HL-60/S4 treated with retinoic acid at 250 ng/mL for 4 days and 3 days (cell line): ENCODE measurements around the gene ARHGAP22.

Source experiments
- in situ Hi-C: fragments of 300-500 bp; cut with MboI; formaldehyde crosslinking; loops from 2 replicates; pipeline ENCODE4 v1.7.0; 2022; ENCODE audit warnings: low sequenced_read_pairs

Gene ARHGAP22

DNA sequence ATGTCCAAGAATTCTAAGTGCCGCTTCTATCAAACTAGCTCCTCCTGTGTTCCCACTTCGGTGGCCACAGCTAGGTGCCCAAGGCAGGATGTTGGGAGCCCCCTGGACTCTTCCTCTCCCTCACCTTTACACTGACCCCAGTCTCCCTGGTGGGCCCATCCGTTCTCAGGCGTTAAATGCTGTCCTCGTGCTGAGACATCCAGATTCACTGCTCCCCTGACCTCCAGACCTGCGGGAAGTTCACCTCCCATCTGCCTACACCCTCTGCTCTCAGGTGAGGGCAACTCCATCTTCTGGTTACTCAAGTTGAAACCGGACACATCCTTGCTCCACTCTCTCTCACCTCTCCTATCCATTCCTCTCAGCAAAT lies 114.3 kb downstream of the ARHGAP22 start:
- in situ Hi-C loops = no loop called here

DNA sequence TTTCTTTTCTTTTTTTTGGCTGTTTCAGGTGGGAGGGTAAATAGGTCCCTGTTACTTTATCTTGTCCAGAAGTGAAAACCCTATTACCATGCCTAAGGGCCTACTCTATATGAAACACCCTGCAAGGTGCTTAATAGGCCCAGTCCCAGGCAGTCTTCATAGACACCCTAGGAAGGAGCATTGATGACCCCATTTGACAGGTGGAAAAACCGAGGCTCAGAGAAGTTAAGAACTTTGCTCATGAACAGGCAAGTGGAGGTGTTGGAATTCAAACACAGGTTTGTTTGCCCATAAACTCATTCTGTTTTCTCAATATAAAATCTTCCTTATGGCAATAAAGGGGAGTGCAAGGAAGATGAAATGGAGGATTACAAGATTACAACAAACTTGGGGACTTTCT lies 115.8 kb downstream of the ARHGAP22 start:
- in situ Hi-C loops = no loop called here

DNA sequence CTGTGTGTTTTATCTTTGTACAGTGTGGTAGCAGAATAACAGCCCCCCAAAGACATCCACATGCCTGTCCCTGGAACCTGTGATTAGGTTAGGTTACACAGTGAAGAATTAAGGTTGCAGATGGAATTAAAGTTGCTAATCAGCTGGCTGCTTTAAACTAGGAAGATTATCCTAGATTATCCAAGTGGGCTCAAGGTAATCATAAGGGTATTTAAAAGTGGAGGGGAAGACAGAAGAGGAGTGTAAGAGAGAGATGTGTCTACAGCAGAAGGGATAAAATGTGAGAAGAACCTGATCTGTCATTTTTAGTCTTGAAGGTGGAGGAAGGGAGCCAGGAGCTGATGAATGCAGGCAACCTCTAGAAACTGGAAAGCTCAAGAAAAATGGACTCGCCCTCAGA lies 117.6 kb downstream of the ARHGAP22 start:
- in situ Hi-C loops = no loop called here

DNA sequence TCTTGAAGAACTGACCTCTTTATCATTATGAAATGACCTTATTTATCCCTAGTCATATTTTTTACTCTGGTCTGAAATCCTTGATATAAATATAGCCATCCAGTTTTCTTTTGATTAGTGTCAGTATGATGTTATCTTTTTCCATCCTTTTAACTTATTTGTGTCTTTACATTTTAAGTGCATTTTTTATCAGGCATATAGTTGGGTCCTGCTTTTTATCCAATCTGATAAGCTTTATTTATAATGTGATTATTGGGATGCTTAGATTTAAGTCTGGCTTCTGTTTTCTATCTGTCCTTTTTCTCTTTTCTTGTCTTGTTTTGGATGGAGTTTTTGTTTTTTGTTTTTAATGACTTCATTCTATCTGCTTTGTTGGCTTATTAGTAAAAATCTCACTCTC lies 119.2 kb downstream of the ARHGAP22 start:
- in situ Hi-C loops = no loop called here

DNA sequence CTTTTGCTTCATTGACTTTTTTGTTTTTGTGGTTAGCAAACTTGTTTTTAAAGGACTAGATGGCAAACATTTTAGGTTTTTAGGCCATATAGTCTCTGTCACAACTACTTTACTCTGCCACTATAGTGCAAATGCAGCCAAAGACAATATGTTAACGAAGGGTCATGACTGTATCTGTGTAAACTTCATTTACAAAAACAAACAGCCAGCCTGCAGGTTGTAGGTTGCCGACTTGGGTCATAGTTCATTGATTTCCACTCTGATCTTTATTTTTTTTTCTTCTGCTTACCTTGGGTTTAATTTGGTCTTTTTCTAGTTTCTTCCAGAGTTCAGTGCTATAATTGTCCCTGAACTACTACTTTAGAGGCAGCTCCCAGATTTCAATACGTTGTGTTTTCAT lies 120.0 kb downstream of the ARHGAP22 start:
- in situ Hi-C loops = no loop called here

DNA sequence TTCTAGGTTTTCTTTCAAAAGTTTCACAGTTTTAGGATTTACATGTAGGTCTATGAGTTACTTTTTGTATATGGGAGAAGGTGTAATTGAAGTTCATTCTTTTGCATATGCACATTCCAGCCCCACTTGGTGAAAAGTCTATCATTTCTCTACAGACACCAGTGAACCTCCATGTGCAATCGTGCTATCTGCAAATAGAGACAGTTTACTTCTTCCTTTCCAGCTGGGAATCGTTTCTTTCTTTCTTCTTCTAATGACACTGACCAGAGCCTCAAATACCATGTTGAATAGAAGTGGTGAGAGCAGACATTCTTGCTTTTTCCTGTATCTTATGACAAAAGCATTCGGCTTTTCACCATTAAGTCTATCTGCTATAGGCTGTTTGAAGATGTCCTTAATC lies 122.7 kb downstream of the ARHGAP22 start:
- in situ Hi-C loops = no loop called here

DNA sequence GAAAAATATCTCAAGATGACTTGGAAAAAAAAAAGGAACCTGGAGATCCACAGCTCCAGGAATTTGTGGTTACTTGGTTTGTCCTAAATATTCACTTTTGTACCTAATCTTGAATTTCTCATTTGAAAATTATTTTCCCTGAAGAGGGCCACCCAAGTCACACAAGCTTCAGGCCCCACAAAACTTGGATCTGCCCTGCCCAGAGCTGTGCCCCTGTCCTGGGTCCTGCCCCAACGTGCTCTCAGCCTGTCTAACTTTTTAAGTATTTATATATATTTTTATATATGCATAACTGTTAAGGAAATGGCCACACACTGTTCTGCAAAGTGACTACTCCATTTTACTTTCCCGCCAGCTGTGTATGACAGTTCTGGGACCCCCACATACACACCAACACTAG lies 123.5 kb downstream of the ARHGAP22 start:
- in situ Hi-C loops = no loop called here

DNA sequence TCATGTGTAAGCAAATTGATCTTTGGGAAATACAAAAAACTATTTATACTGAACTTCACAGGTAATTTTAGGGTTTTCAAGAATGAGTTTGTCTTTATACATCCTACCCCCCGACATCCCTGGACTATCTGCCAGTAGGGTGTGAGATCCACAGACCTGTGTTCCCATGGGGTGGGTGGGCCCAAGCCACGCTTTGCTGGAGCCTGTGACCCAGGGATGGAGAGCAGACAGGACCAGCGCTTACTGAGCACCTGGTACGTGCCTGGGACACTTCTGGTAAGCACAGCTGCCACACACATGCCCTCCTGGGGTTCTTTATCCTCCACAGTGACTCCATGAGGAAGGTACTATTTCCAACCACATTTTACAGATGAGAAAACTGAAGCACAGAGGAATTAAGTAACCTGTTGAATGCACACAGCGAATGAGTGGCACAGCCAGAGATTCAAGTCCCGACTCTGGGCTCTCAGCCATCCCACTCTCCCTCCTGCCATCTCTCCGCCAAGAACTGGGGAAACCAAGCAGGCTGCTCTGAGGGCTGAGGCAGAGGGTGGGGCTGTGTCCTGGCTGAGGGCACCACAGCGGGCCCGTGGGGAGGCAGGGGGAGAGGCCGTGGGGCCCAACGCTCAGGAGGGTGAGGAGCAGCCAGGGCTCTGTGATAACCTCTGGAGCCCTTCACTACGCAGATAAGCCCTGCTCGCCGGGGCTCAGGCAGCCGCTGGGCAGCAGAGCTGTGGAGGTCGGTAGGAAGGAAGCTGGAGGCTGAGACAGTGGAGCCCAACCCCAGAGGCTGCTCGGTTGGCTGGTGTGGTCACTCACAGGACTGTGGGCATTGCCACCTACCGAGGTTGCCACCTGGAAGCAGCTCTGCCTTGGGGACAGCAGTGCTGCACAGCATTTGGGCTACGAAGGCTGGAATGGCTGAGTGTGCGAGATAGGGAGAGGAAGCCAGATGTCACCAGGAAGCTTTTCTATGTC lies 124.2 kb downstream of the ARHGAP22 start:
- in situ Hi-C loops = no loop called here

DNA sequence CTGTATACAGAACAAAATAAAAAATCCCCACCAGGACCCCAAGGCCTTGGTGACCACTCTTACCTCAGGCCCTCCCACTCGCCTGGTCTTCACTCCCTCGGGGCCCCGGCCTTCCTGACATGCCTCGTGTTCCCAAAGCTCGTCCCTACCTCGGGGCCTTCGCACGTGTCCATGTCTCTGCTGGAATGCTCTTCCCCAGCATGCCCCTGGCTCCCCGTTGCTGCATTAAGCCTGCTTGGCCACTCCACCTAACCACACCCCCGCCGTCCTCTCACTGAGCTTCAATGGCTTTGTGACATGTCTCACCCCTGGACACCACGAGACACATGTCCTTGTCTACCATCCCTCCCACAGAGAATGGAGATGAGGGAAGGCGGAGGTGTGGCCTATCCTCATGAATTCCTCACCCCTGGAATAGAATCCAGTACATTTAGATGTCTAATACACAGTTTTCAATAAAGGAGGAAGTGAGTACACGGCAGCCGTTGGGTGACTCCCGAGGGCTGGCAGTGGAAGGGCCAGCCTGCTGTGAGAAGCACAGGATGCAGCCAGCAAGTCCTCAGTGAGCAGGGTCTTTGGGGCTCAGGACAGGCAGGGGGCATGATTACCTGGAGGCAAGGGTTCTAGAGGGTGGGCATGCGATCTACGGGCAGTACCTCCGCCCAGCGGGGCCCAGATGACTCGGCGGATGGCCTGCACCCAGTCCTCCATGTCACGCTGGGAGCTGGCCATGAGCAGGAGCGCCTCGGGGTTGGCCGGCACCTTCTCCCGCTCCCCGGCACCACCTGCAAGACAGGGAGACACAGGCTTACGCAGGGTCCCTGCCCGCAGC lies 125.7 kb downstream of the ARHGAP22 start:
- in situ Hi-C loops = no loop called here

DNA sequence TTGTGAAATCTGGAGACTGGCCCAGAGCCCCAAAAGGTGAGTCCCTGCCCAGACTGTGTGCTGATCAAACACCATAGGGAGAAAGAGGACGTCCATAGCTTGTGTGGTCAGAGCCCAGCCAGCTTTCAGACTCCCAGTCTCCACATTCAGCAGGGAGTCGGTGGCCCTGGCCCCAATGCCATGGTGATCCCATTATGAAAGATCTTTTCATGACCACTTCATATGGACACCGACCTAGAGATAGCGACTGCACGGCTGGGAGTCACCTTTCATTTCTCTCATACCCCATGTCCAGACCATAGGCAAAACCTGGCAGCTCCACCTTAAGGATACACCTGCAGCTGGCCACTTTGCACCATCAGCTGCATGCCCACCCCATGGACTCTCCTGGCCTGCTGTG lies 126.4 kb downstream of the ARHGAP22 start:
- in situ Hi-C loops = no loop called here

DNA sequence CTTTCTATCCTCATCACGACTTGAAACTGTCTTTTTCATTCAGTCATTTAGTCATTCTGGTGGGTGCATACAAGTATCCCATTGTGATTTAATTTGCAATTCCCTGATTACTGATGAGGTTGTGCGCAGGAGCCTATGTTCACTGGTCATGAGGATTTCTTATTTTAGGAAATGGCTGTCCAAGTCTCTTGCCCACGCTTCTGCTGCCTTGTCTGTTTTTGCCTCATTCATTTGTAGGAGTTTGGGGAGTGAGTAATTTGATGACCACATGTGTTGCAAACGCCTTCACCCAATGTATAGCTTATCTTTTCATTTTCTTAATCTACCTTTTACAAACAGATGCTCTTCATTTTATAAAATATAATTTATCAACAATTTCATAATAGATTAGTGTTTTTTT lies 127.3 kb downstream of the ARHGAP22 start:
- in situ Hi-C loops = no loop called here

DNA sequence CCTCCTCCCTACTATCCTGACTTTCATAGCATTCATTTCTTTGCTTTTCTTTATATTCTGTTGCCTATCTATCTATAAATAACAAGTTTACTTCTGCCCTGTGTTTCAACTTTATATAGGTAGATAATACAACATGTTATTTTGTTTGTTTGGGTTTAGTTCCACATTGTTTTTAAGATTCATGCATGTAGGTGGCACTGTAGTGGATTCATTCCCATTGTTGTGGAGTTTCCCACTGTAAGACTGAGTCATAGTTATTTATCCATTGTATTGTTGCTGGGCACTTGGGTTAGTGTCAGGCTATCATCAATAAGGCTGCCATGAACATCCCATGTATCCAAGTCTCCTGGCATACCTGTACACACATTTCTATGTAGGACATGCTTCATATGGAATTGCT lies 127.7 kb downstream of the ARHGAP22 start:
- in situ Hi-C loops = no loop called here

DNA sequence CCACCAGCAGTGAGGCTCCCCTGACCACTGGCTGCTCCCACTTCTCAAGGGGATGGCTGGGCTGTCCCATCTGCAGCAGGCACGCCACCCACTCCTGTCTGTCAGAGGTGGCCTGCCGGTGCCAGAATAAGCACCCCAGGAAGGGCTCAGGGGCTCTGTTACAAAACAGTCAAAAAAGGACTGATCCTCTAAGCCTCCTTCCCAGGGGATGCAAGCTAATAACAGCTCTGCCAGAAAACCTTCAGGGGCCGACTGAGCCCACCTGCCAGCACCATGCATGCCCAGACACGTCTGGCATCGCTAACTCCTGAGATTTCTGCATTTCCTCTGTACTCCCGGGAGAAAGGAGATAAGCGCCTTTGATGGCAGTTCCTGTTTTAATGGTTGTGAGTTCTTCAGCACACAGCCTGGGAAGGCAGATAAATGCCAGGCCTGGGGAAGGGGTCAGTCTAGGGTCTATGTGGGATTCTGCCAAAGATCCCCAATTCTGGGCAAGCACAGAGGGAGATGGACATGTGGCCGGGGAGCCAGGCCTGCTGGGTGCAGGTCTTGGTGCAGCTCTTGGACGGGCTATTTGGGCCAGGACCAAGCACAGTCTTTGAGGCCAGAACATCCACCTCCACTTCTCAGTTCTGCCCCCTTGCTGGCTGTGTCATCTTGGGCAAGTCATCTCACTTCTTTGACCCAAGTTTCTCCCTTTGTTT lies 128.4 kb downstream of the ARHGAP22 start:
- in situ Hi-C loops = no loop called here

DNA sequence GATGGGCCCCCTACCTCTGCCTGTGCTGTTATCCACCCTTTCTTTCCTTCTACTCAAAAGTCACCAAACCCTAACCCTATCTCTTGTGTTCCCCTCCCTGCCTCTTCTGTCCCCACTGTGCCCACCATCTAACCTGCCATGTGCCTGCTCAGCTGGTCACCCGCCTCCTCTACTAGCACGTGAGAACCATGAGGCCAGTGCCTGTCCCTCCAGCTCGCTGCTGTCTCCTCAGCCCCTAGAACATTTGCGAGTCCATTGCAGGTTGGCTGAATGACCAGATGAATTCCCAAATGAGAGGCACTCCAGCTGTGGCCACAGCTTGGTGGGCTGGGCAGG lies 129.0 kb downstream of the ARHGAP22 start:
- in situ Hi-C loops = no loop called here

DNA sequence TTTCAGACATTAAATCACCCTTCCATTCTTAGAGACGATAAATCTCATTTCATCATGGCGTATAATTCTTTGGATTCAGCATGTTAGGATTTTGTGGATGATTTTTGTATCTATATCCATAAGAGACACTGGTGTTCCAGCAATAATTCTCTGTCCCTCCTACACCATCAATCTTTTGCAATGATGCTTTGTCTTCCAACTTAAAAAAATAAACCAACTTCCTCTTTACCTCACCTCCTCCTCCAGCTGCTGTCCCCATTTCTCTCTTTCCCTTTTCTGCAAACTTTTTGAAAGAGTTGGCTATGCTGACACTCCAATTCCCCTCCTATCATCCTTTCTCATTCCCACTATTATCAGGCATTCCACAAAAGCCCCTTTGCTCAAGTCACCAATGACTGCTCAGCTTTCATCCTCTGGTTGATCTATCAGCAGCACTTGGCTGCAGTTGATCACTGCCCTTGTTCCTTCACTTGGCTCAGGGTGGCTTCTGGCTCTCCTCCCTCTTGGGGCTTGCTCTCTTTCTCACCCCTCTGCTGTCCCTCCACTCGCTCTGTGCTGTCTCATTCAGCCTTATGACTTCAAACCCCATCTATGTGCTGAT lies 130.0 kb downstream of the ARHGAP22 start:
- in situ Hi-C loops = no loop called here

DNA sequence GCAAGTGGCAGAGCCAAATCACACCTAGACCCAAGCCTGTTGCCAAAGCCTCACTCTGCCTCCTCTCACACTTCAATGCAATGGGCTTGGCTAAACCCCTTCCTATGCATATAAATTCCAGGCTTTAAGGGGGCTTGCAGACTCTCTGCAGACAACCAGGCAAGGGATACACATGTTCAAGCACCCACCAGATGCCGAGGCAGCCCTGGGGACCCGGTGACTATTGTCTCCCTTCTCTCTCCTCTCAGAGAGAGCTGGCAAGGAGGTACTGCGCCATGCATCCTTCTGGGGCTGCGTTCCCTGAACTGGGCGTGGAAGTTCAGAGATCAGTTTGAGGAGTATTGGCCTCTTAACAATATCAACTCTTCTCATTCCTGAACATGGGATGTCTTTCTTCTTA lies 131.2 kb downstream of the ARHGAP22 start:
- in situ Hi-C loops = no loop called here

DNA sequence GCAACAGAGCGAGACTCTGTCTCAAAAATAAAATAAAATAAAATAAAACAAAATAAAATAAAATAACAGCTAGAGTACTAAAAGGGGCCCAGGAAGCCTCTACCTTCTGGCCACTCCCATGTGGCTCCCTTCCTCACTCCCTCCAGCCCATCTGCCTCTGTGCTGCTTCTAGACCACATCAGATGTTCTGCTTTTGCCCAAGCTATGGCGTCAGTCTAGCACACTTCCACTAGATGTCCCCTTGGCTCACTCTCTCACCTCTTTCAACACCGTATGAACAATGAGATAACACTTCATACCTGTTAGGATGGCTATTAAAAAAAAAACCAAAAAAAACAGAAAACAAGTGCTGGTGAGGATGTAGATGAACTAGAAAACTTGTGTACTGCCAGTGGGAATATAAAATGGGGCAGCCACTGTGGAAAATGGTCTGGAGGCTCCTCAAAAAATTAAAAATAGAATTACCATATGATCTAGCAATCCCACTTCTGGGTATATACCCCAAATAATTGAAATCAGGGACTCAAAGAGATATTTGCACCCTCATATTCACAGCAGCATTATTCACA lies 132.3 kb downstream of the ARHGAP22 start:
- in situ Hi-C loops = no loop called here

DNA sequence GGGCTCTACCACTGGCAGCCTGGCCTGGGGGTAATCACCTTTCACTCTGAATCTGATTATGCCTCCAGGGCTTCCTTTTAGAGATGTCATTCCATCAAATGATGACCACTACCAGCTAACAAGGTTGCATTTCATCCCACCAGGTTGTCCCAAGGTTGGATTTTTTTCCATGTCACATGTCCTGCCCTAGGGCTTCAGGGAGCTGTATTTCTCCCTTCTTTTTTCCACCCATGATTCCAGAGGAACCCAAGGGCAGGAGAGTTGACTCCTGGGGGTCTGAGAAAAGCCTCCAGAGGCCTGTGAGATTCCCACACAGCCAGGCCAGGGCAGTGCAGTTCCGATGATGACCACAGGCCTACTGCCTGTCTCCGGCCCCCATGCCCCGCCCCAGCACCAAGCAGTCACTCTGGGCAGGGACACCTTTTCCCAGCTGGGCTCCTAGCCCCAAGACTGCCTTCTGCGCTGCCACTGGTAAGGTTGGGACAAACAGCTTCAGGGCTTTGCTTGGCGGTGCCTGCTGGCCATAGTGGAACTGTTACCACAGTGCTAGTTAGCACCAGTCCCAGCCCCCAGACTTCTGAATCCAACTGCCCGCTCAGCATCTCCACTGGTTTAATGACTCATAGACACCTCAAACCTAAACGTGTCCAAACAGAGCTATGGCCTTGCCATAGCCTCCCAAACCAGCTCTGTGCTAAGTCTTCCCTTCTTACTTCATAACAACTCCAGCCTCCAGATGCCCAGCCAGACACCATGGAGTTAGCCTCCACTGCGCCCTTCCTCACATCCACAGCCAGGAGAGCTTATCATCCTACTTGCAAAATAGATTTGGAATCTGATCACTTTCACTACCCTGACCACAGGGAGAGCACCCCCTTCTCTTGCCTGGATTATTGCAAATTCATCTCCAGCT lies 133.7 kb downstream of the ARHGAP22 start:
- in situ Hi-C loops = no loop called here

DNA sequence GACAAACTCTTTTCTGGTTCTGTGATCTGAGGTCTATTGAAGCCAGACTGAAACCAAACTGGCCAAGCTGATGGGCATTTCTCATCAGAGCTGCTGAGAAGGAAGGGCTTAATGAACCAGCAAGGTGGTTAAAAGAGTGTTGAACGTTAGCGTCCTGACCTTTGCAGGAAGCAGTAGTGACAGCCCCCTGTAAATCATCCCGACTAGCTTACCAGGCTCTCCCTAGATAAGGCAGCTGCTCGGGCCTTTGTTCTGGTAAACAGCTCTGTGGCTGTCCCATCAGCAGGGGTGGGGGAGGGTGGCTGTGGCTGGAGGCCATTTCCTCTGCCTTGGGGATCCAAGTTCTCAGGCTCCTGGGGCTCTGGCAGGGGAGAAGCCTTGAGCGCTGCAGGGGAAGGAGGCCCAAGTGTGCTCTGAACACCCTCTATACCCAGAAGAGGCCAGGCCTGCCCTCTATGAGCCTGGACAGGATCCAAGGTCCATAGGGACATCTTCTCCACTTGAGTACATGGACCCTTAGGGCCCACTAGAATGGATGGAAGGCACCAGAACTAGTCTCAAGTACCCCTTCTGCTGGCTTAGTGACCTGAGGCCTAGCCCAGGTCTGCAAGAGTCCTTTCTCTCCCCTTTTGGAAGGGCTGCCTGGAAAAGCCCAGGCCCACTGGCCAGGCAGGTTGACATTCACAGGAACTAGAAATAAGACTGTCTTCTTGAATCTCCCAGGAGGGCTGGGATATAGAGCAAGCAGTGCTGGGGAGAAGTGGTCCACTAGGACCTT lies 134.6 kb downstream of the ARHGAP22 start:
- in situ Hi-C loops = no loop called here
